Stimulated activated CD4-positive, alpha-beta T cell treated with anti-CD3 and anti-CD28 coated beads, Interleukin-4, amount 100 ng/mL, for 24 hours (primary cell): ENCODE data around the gene FGFRL1.

ENCODE experiments used
- DNase-seq: peaks from one replicate; pipeline ENCODE4 v3.0.0-alpha.2; 2020

FGFRL1 gene

GRCh38 chr4:1055721-1056590 is 44.5 kb downstream of the FGFRL1 start:
- peak; percentile 76 for DNase-seq

- DNase-seq: no peak
Observed at GRCh38 chr4:1056671-1057402, 45.4 kb downstream of the FGFRL1 start.

GRCh38 chr4:1057403-1057745 is 45.9 kb downstream of the FGFRL1 start:
- no peak for DNase-seq

GRCh38 chr4:1058198-1058996 is 47.0 kb downstream of the FGFRL1 start:
- no peak for DNase-seq

- DNase-seq: no peak
Observed at GRCh38 chr4:1058997-1059665, 47.7 kb downstream of the FGFRL1 start.

- DNase-seq: no peak
Observed at GRCh38 chr4:1060121-1060520, 48.7 kb downstream of the FGFRL1 start.

GRCh38 chr4:1060621-1061020 is 49.2 kb downstream of the FGFRL1 start:
- no peak for DNase-seq

GRCh38 chr4:1061056-1061700 is 49.8 kb downstream of the FGFRL1 start:
- DNase-seq: no peak

GRCh38 chr4:1061760-1062159 is 50.3 kb downstream of the FGFRL1 start:
- no peak for DNase-seq

GRCh38 chr4:1062419-1062818 is 51.0 kb downstream of the FGFRL1 start:
- no peak for DNase-seq

- no peak for DNase-seq
Observed at GRCh38 chr4:1065732-1066131, 54.3 kb downstream of the FGFRL1 start.

- no peak for DNase-seq
Observed at GRCh38 chr4:1069394-1069793, 58.0 kb downstream of the FGFRL1 start.

GRCh38 chr4:1072830-1073446 is 61.5 kb downstream of the FGFRL1 start:
- DNase-seq: peak; percentile 53

- DNase-seq: no peak
Observed at GRCh38 chr4:1074077-1074476, 62.7 kb downstream of the FGFRL1 start.

GRCh38 chr4:1075225-1075624 is 63.8 kb downstream of the FGFRL1 start:
- no peak for DNase-seq

- DNase-seq: no peak
Observed at GRCh38 chr4:1075809-1076699, 64.6 kb downstream of the FGFRL1 start.
